ENCODE measurements around the gene FBXW5. TPM values are rescaled to one million over a fixed set of nuclear protein-coding genes. Genes with fewer than 3 reads are reported as not detected.
A peak's percentile ranks its signal among the peaks of the same experiment; 100 is the strongest.

The FBXW5 gene
- total RNA-seq, 1 experiment from 2014 or later, result 66.8 TPM

GRCh38 chr9:136957461-136957860 lies 12.9 kb upstream of the FBXW5 start:
- H3K4me3 ChIP-seq (ENCODE audit: low read depth, low read length), result no peak overlapping the region
- Mint-ChIP-seq H3K27me3 (ENCODE audit: insufficient read depth, unreplicated experiment) (no peaks in the 10 kb centered on the region), H3K9me3 (ENCODE audit: unreplicated experiment) (peaks cover 12% of the 10 kb centered on the region), H3K4me3 (ENCODE audit: unreplicated experiment) (no peak overlapping the region), H3K27ac (ENCODE audit: unreplicated experiment) (no peak overlapping the region), H3K36me3 (ENCODE audit: insufficient read depth, unreplicated experiment) (peaks cover 6% of the 10 kb centered on the region), H3K4me1 (ENCODE audit: low read depth, unreplicated experiment) (no peaks in the 10 kb centered on the region)
- no peaks in the 10 kb centered on the region for H3K27me3 ChIP-seq (replicated peaks; ENCODE audit: control insufficient read depth, insufficient read depth, low read length)
- intact Hi-C loops (cut with micrococcal nuclease; ENCODE audit: unreplicated experiment), result no loop called here
- BruUV-seq (replicated peaks), result no TSS peak
- no peaks in the 10 kb centered on the region; the same call in 1 of the 2 replicates for H3K4me1 ChIP-seq
- no peaks in the 10 kb centered on the region for H3K9me3 ChIP-seq
- DNase-seq, result no peak
- TF ChIP-seq, protein P1, sequence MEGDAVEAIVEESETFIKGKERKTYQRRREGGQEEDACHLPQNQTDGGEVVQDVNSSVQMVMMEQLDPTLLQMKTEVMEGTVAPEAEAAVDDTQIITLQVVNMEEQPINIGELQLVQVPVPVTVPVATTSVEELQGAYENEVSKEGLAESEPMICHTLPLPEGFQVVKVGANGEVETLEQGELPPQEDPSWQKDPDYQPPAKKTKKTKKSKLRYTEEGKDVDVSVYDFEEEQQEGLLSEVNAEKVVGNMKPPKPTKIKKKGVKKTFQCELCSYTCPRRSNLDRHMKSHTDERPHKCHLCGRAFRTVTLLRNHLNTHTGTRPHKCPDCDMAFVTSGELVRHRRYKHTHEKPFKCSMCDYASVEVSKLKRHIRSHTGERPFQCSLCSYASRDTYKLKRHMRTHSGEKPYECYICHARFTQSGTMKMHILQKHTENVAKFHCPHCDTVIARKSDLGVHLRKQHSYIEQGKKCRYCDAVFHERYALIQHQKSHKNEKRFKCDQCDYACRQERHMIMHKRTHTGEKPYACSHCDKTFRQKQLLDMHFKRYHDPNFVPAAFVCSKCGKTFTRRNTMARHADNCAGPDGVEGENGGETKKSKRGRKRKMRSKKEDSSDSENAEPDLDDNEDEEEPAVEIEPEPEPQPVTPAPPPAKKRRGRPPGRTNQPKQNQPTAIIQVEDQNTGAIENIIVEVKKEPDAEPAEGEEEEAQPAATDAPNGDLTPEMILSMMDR (IDR thresholded peaks at IDR 0.05; ENCODE audit: insufficient read depth in 1 of 2, low read depth in 1 of 2, low read length in 1 of 2, severe bottlenecking in 1 of 2, unreplicated experiment in 1 of 2), result no peak
- no peaks in the 10 kb centered on the region for H3K36me3 ChIP-seq (ENCODE audit: control insufficient read depth, insufficient read depth, low read length)
- POLR2A ChIA-PET, result no interaction called here
- CTCF ChIA-PET, result no interaction called here

- no TSS peak for BruUV-seq (replicated peaks)
- Mint-ChIP-seq H3K9me3 (ENCODE audit: unreplicated experiment) (peaks cover 12% of the 10 kb centered on the region), H3K36me3 (ENCODE audit: insufficient read depth, unreplicated experiment) (peaks cover 6% of the 10 kb centered on the region), H3K4me1 (ENCODE audit: low read depth, unreplicated experiment) (no peaks in the 10 kb centered on the region), H3K27ac (ENCODE audit: unreplicated experiment) (peak overlapping the region; percentile 22), H3K4me3 (ENCODE audit: unreplicated experiment) (peak overlapping the region; percentile 5), H3K27me3 (ENCODE audit: insufficient read depth, unreplicated experiment) (no peaks in the 10 kb centered on the region)
- intact Hi-C loops (cut with micrococcal nuclease; ENCODE audit: unreplicated experiment), result no loop called here
- H3K9me3 ChIP-seq, result no peaks in the 10 kb centered on the region
- no peaks in the 10 kb centered on the region for H3K27me3 ChIP-seq (replicated peaks; ENCODE audit: control insufficient read depth, insufficient read depth, low read length)
- H3K4me3 ChIP-seq (ENCODE audit: low read depth, low read length), result no peak overlapping the region
- ChIA-PET POLR2A (no interaction called here), CTCF (no interaction called here)
- no peak for DNase-seq
- H3K4me1 ChIP-seq, result no peaks in the 10 kb centered on the region; the same call in 1 of the 2 replicates
- no peaks in the 10 kb centered on the region; the same call in 1 of the 2 replicates for H3K36me3 ChIP-seq (ENCODE audit: control insufficient read depth, insufficient read depth, low read length)
- TF ChIP-seq, protein P1 (IDR thresholded peaks at IDR 0.05; ENCODE audit: insufficient read depth in 1 of 2, low read depth in 1 of 2, low read length in 1 of 2, severe bottlenecking in 1 of 2, unreplicated experiment in 1 of 2), result no peak
Observed at GRCh38 chr9:136956604-136957003, 12.1 kb upstream of the FBXW5 start.

GRCh38 chr9:136955943-136956335 lies 11.4 kb upstream of the FBXW5 start:
- BruUV-seq (replicated peaks), result no TSS peak
- H3K27ac Mint-ChIP-seq (ENCODE audit: unreplicated experiment), result peak overlapping the region; percentile 22
- intact Hi-C loops (cut with micrococcal nuclease; ENCODE audit: unreplicated experiment), result no loop called here
- 0 out of 2 replicates have a peak, but pooled peaks cover 1% of the 10 kb centered on the region for H3K4me1 ChIP-seq
- CTCF ChIA-PET, result no interaction called here
- no peak overlapping the region for H3K4me3 Mint-ChIP-seq (ENCODE audit: unreplicated experiment)
- no peaks in the 10 kb centered on the region; the same call in 1 of the 2 replicates for H3K36me3 ChIP-seq (ENCODE audit: control insufficient read depth, insufficient read depth, low read length)
- H3K9me3 Mint-ChIP-seq (ENCODE audit: unreplicated experiment), result peaks cover 12% of the 10 kb centered on the region
- H3K4me3 ChIP-seq (ENCODE audit: low read depth, low read length), result no peak overlapping the region
- H3K4me1 Mint-ChIP-seq (ENCODE audit: low read depth, unreplicated experiment), result no peaks in the 10 kb centered on the region
- no peaks in the 10 kb centered on the region for H3K9me3 ChIP-seq
- H3K27me3 ChIP-seq (replicated peaks; ENCODE audit: control insufficient read depth, insufficient read depth, low read length), result no peaks in the 10 kb centered on the region
- TF ChIP-seq, protein P1 (IDR thresholded peaks at IDR 0.05; ENCODE audit: insufficient read depth in 1 of 2, low read depth in 1 of 2, low read length in 1 of 2, severe bottlenecking in 1 of 2, unreplicated experiment in 1 of 2), result no peak
- POLR2A ChIA-PET, result no interaction called here
- DNase-seq, result no peak
- peaks cover 6% of the 10 kb centered on the region for H3K36me3 Mint-ChIP-seq (ENCODE audit: insufficient read depth, unreplicated experiment)
- H3K27me3 Mint-ChIP-seq (ENCODE audit: insufficient read depth, unreplicated experiment), result no peaks in the 10 kb centered on the region

All from Caco-2 (cell line).